Liver (tissue), 3 donors: ENCODE data around the gene VGLL2.

ENCODE experiments used
- ATF3 ChIP-seq: IDR thresholded peaks from 2 replicates; pipeline ENCODE4 v1.6.1; 2016; ENCODE audit warnings: antibody characterized with exemption
- CTCF ChIP-seq: fragments of 150-350 bp; IDR thresholded peaks from 2 replicates; pipeline ENCODE4 v1.5.1; 2017; ENCODE audit warnings: improper control_type of control experiment, low read depth, low read length; ENCODE audit not compliant: missing input control
- EGR1 ChIP-seq, 2 donors: IDR thresholded peaks; 2 replicates each; pipeline ENCODE4 v1.6.1; 2016 to 2018; ENCODE audit warnings: antibody characterized with exemption in 2 of 2, low read depth in 2 of 2
- GABPA ChIP-seq, 2 donors: IDR thresholded peaks in 1 of 2; conservative IDR thresholded peaks in 1 of 2; 2 replicates each; pipeline ENCODE4 v1.6.1; 2016; ENCODE audit warnings: antibody characterized with exemption in 2 of 2, mild to moderate bottlenecking in 1 of 2, moderate library complexity in 1 of 2
- HNF4A ChIP-seq, 2 donors: conservative IDR thresholded peaks; 2 replicates each; pipeline ENCODE4 v1.6.1; 2016; ENCODE audit warnings: antibody characterized with exemption in 2 of 2, mild to moderate bottlenecking in 2 of 2
- HNF4G ChIP-seq: IDR thresholded peaks from 2 replicates; pipeline ENCODE4 v1.6.1; 2016; ENCODE audit warnings: antibody characterized with exemption
- JUND ChIP-seq, 2 donors: IDR thresholded peaks; 2 replicates each; pipeline ENCODE4 v1.6.1; 2016; ENCODE audit warnings: antibody characterized with exemption in 2 of 2
- MAX ChIP-seq: IDR thresholded peaks from 2 replicates; pipeline ENCODE4 v1.6.1; 2016; ENCODE audit warnings: antibody characterized with exemption
- NR2F2 ChIP-seq: IDR thresholded peaks from 2 replicates; pipeline ENCODE4 v1.6.1; 2016; ENCODE audit warnings: antibody characterized with exemption
- REST ChIP-seq: IDR thresholded peaks from 2 replicates; pipeline ENCODE4 v1.6.1; 2016; ENCODE audit warnings: antibody characterized with exemption, mild to moderate bottlenecking
- SP1 ChIP-seq: IDR thresholded peaks from 2 replicates; pipeline ENCODE4 v1.6.1; 2018; ENCODE audit warnings: antibody characterized with exemption, mild to moderate bottlenecking
- YY1 ChIP-seq: IDR thresholded peaks from 2 replicates; pipeline ENCODE4 v1.6.1; 2016; ENCODE audit warnings: antibody characterized with exemption, mild to moderate bottlenecking
- donor health status: healthy.
- donor health status: healthy.

- no peak for TF ChIP-seq CTCF
- TF ChIP-seq HNF4G = no peak
- no peak for TF ChIP-seq ATF3
- TF ChIP-seq YY1 = no peak
- no peak for TF ChIP-seq GABPA (IDR thresholded peaks at IDR 0.05 in 1 of 2, conservative IDR thresholded peaks at IDR 0.05 in 1 of 2)
- no peak for TF ChIP-seq MAX
- TF ChIP-seq REST = no peak
- TF ChIP-seq JUND (IDR thresholded peaks at IDR 0.05) = no peak
- no peak for TF ChIP-seq EGR1 (IDR thresholded peaks at IDR 0.05; ENCODE audit: low read depth in 2 of 2)
- no peak for TF ChIP-seq HNF4A (conservative IDR thresholded peaks at IDR 0.05)
- TF ChIP-seq NR2F2 = no peak
- no peak for TF ChIP-seq SP1
Measured at GRCh38 chr6:117275711-117276110, 10.4 kb downstream of the VGLL2 start.
